ENCODE data around the gene PVALEF. TPM values are rescaled to one million over a fixed set of nuclear protein-coding genes. Genes with fewer than 3 reads are reported as not detected.

Gene PVALEF
- total and polyA plus RNA-seq, 2 donors (not counting 3 experiments of a cell fraction or from before 2014, with no cell fraction given): not detected

GRCh38 chr17:81194941-81195901, 29.9 kb downstream of the PVALEF start:
- CTCF ChIA-PET: interaction anchor here (1.5 kb wide), 1 partner anchor 15 kb away, joined by 3 read pairs; no protein-coding TSS in a partner anchor
- Histone ChIP-seq H3K9ac (replicated peaks; ENCODE audit: extremely low read depth, insufficient read depth, low read length) (no peak overlapping the region), H3K4me3 (replicated peaks in 1 of 3; ENCODE audit: insufficient read depth in 1 of 3, low read depth in 1 of 3, low read length in 3 of 3) (no peak overlapping the region), H3K27ac (ENCODE audit: insufficient read depth, low read depth, low read length) (no peak overlapping the region), H3K9me3 (replicated peaks; ENCODE audit: control insufficient read depth, insufficient read depth, low read length) (no peaks in the 10 kb centered on the region), H3K36me3 (ENCODE audit: control insufficient read depth in 2 of 2, extremely low read depth in 1 of 2, insufficient read depth in 2 of 2, low read length in 2 of 2) (peaks cover 0 to 5% of the 10 kb centered on the region in 2 experiments), H3K4me2 (ENCODE audit: insufficient read depth, low read length) (no peak overlapping the region), H3K79me2 (ENCODE audit: control insufficient read depth, insufficient read depth, low read length) (no peaks in the 10 kb centered on the region), H3K9me1 (replicated peaks; ENCODE audit: control insufficient read depth, extremely low read depth, insufficient read depth, low read length) (no peaks in the 10 kb centered on the region), H3K27me3 (ENCODE audit: control insufficient read depth in 2 of 2, insufficient read depth in 2 of 2, low read length in 2 of 2) (no peaks in the 10 kb centered on the region), H4K20me1 (replicated peaks; ENCODE audit: control insufficient read depth, extremely low read depth, insufficient read depth, low read length) (no peaks in the 10 kb centered on the region), H3K4me1 (ENCODE audit: control insufficient read depth, extremely low read depth, insufficient read depth, low read length) (no peaks in the 10 kb centered on the region), H2AFZ (ENCODE audit: low read depth, low read length) (no peak overlapping the region)
- dilution Hi-C loops (cut with MboI; ENCODE audit: extremely low pct_ligation_motif_present, low sequenced_read_pairs): no loop called here
- BruUV-seq (replicated peaks): no TSS peak
- DNase-seq (ENCODE audit: low read depth, low spot score) (no peak), FAIRE-seq (no peak)
- intact Hi-C loops (cut with micrococcal nuclease): no loop called here
- TF ChIP-seq JUN (IDR thresholded peaks at IDR 0.05; ENCODE audit: borderline replicate concordance, insufficient read depth, insufficient read length, low read depth) (no peak), CTCF (IDR thresholded peaks at IDR 0.05; ENCODE audit: extremely low read depth in 1 of 2, insufficient read depth in 1 of 2, low read depth in 1 of 2, low read length in 2 of 2) (no peak), POLR2AphosphoS5 (IDR thresholded peaks at IDR 0.05; ENCODE audit: insufficient read depth, low read depth, low read length) (no peak), MAX (IDR thresholded peaks at IDR 0.05; ENCODE audit: insufficient read depth, insufficient read length) (no peak), EZH2 (IDR thresholded peaks at IDR 0.05; ENCODE audit: borderline replicate concordance, low read depth, low read length, severe bottlenecking) (no peak), MYC (IDR thresholded peaks at IDR 0.05; ENCODE audit: low read depth, low read length) (no peak), FOS (IDR thresholded peaks at IDR 0.05; ENCODE audit: borderline replicate concordance, insufficient read depth, low read length) (no peak), POLR2A (IDR thresholded peaks at IDR 0.05; ENCODE audit: low read depth, low read length) (no peak), GATA2 (IDR thresholded peaks at IDR 0.05; ENCODE audit: insufficient read depth, insufficient read length, low read depth, low read length) (no peak)
- POLR2A ChIA-PET: no interaction called here
